AG04449 (cell line): ENCODE measurements around the gene SPNS2.

ENCODE experiments used
- CTCF ChIA-PET: fragments of 350-600 bp; formaldehyde crosslinking; extraction: SDS; loops from one replicate; lab custom pipeline; 2021; ENCODE audit warnings: antibody characterized with exemption; lab: Yijun Ruan, JAX
- POLR2A ChIA-PET: fragments of 400-600, 350-600 bp; formaldehyde crosslinking; extraction: SDS; loops from one replicate; lab custom pipeline; 2020; ENCODE audit warnings: antibody characterized with exemption, inconsistent platforms; lab: Yijun Ruan, JAX
- DNase-seq: peaks from one replicate; pipeline ENCODE4 v3.0.0-alpha.2; 2010; ENCODE audit warnings: low read depth, low spot score
- H3K4me3 ChIP-seq: 2 replicates; pipeline ENCODE4 v1.5.1; 2011; ENCODE audit warnings: low read depth, mild to moderate bottlenecking, control low read depth, low read length
- TF ChIP-seq, protein P1 (sequence below): IDR thresholded peaks from one replicate; pipeline ENCODE4 v1.5.1; 2011; ENCODE audit warnings: mild to moderate bottlenecking, moderate library complexity, low read length, control low read depth, inconsistent platforms; ENCODE audit not compliant: insufficient read depth; ENCODE audit errors: missing control alignments

SPNS2 gene

DNA sequence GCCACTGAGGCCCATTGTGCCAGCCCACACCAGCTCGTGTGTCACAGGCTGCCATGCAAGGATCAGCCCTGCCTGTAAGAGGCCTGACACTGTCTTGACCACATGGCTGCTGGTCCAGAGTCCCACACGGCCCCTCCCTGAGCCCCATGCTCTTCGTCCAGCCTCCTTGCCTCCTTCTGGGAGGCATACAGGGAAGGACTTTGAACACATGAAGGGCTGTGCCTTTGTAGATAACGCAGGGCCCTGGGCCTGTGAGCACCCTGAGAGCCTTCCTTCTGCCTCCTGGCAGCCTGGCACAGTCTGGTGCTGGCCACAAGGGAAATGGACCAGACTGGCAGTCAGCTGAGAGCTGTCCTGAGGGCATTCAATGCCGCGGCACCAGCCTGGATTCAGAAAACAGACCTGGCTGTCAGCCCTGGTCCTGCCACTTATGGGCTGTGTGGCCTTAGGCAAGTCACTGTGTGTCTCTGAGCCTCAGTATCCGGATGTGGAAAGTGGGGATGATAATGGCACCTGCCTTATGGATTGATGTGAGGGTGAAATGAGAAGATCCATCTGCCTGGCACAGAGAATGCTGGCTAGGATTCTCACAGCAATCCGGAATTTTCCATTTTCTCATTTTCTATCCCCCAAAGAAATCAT is 19.2 kb upstream of the SPNS2 start:
- DNase-seq: no peak
- TF ChIP-seq, protein P1, sequence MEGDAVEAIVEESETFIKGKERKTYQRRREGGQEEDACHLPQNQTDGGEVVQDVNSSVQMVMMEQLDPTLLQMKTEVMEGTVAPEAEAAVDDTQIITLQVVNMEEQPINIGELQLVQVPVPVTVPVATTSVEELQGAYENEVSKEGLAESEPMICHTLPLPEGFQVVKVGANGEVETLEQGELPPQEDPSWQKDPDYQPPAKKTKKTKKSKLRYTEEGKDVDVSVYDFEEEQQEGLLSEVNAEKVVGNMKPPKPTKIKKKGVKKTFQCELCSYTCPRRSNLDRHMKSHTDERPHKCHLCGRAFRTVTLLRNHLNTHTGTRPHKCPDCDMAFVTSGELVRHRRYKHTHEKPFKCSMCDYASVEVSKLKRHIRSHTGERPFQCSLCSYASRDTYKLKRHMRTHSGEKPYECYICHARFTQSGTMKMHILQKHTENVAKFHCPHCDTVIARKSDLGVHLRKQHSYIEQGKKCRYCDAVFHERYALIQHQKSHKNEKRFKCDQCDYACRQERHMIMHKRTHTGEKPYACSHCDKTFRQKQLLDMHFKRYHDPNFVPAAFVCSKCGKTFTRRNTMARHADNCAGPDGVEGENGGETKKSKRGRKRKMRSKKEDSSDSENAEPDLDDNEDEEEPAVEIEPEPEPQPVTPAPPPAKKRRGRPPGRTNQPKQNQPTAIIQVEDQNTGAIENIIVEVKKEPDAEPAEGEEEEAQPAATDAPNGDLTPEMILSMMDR: no peak
- POLR2A ChIA-PET: no interaction called here
- CTCF ChIA-PET: no interaction called here
- no peak overlapping the region for H3K4me3 ChIP-seq

DNA sequence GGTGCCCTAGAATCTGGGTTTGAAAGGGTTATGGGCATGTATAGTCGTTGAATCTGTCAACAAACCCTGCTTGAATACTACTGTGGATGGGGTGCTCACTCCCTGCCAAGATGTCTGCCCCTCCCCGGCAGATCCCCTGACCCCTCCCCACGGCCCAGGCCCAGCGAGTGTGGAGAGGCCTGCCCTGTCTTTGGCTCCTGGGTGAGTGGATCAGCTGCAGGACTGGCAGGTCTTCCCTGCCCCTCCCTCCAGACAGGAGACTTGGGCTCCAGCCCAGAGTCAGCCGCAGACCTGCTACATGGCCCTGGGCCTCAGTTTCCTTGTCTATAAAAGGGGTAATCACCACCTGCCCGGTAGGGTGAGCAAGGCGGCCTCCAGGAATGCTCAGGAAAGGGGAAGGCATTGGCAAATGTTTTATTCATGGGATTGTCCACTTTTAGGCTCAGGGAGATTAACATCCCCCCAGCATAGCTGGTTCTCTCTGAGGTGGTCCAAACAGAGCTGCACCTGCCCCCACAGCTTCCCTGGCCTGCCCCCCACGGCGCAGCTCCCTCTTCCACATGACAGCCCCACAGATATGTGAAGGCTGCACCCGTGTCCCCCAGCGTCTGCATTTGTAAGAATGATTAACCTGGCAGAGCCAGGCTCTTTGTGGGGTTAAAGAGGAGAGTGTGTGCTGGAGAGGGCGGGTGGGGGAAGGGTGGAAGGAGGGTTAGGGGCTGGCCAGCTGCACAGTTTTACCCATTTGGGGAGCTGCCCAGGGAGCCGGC is 18.5 kb upstream of the SPNS2 start:
- DNase-seq: no peak
- no peak overlapping the region for H3K4me3 ChIP-seq
- TF ChIP-seq, protein P1: no peak
- CTCF ChIA-PET: no interaction called here
- POLR2A ChIA-PET: no interaction called here

DNA sequence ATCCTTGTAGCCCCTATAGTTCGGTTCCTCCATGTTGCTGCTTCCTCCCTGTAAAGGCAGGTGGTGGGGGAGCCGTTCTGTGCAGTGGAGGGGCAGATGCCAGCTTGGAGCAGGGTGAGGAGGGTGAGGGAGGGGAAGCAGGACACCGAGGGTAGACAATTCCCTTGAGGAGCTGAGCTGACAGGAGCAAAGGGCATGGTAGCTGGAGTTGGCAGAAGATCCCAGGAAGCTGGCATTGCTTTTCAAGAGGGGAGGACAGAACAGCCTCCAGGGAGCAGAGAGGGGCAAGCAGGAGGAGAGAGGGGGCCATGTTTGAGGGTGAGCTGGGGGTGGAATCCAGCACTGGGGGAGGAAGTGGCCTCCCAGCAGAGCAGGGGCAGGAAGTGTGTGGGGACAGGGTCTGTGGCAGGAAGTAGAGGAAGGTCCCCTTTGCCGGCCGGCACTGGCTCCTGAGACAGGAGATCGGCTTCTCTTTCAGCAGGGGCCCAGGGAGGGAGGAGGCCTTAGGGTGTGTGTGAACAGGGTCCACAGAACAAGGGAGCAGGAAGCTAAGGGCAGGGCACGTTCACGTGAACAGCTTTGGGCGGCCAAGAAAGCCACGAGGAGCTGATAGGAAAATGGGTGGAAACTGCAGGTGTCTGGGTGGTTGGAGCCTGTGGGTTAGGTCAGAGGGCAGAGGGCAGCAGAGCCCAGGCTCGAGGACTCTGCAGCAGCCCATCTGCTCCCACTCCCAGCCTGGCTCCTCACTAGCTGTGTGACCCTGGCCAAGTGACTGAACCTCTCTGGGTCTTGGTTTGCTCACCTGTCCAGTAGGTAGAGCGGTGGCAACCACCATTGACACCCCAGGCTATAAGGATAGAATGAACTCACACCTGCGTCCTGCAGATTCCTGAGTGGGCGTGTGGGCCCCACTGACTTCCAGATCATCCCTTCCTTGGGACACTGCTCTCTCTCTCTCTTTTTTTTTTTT is 17.5 kb upstream of the SPNS2 start:
- ChIA-PET POLR2A (no interaction called here), CTCF (no interaction called here)
- DNase-seq: no peak
- TF ChIP-seq, protein P1: no peak
- H3K4me3 ChIP-seq: no peak overlapping the region

GRCh38 chr17:4482338-4483011 is 16.2 kb upstream of the SPNS2 start:
- ChIA-PET CTCF (no interaction called here), POLR2A (no interaction called here)
- H3K4me3 ChIP-seq: no peak overlapping the region
- TF ChIP-seq, protein P1: no peak
- no peak for DNase-seq

GRCh38 chr17:4483012-4483840 is 15.5 kb upstream of the SPNS2 start:
- POLR2A ChIA-PET: no interaction called here
- CTCF ChIA-PET: no interaction called here
- TF ChIP-seq, protein P1: no peak
- DNase-seq: no peak
- no peak overlapping the region for H3K4me3 ChIP-seq
